A549 treated with GW870086 at 1 μM for 4 hours (cell line): ENCODE results near the gene STXBP6. TPM values are rescaled to one million over a fixed set of nuclear protein-coding genes. Genes with fewer than 3 reads are reported as not detected.

Experiments
- total RNA-seq: library from RNA; stranded (reverse); fragments of 200-300 nt; extraction: Qiagen RNA extraction; gene quantifications from 5 replicates; pipeline ENCODE4 v1.2.3, GENCODE V29; 2022; ENCODE audit warnings: low read depth

Gene STXBP6
- 2.1 to 2.7 TPM (median 2.5 TPM) in 5 replicates for total RNA-seq

DNA sequence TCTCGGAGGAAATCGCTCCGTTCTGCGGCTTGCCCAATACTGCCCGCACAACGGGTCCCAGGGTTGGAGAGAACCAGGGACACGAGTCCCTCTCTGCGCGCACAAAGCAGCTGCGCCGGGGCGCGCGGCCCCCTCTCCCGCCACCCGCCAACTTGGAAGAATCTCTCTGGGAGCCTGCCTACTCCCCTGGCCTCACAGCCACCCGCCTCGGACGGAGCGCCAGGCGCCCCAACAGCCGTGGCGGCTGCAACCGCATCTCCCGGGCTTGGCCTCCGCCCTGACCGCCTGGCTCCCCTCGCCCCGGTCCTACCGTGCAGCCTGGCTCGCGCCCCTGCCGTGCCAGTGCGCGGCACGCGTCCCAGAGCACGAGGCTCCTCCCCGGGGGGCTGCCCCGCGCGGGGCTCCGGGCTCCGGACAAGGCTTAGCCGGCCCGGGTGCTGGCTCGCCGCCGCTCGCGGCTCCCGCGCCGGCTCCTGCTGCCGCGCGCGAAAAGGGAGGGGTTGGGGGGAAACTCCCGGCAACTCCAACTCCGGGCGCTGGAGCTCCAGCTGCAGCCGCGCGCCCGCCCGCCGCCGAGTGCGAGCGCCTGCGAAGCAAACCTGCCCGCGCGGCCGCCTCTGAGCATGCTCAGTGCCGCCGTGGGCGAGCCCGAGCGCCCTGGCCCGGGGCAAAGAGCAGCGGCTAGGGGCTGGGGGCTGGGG is at the start of gene STXBP6:
Gene STXBP6 (minus strand): TSS at position 580 of the 701 bp plus-strand sequence. CDS start 75,329 bp downstream, outside the sequence.

